Activated T-cell treated with anti-CD3 and anti-CD28 coated beads for 24 hours (primary cell): ENCODE results near the gene MCMBP.
"Not testable (repeated sequence)": the region's sequence is repeated elsewhere in the genome, so short reads cannot be mapped to it uniquely, and the experiment has no call there.

Experiments used
- DNase-seq: peaks from one replicate; pipeline ENCODE4 v3.0.0-alpha.2; 2020; ENCODE audit warnings: low read depth

Gene MCMBP

DNA sequence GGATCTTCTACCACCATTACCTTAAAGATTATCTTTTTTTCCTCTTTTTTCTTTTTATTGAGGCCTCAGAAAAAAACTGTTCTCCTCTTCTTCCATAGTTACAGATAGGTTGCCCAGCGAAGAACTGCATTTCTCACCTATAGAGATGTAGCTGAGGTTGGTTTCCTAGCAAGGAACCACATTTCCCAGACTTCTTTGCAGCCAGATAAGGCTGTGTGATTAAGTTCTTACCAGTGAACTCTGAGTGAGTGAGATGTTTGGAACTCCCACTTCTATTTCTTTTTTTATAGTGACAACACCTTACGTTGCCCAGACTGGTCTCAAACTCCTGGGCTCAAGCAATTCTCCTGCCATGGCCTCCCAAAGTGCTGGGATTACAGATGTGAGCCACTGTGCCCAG is 5.9 kb upstream of the MCMBP start:
- no peak for DNase-seq

DNA sequence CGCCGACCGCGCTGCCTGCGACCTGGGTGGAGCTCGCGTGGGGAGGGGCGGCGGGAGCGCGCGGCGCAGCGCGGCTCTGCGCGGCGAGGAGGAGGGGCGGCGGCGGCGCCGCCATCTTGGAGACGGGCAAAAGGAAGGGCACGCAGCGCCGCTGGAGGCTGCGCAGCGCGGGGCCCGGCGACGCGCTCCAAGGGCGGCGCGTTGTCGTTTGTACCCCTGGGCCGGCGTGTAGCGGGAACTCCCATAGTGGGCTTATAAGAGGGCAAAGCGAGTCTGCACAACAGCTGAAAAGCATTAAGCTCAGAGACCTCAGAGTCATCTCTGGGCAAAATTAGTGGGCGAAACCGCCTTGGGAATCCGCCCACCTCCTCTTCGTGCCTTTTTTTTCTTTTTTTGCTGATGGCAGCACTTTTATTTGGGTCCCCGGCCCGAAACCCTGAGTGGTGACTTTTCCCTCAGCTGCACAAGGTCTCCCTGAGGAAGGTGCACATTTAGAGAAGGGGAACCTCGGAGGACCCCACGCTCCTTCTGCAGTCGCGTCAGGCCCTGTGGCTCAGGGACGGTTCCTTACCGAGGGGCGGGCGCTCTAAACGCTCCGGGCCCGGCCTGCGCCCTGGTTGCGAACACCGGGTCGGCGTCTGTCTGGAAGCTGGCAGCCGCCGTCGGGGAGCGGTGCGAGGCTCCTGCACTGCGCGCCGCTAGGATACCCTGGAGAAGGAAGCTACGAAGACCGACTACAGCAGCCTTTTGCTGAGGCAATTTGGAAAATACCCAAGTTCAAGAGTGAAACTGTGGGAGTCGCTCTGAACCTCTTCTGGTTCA is 428 bp upstream of the MCMBP start:
- peak; percentile 84 for DNase-seq

GRCh38 chr10:119871881-119872609 is 598 bp downstream of the MCMBP start:
- DNase-seq = peak; percentile 37

DNA sequence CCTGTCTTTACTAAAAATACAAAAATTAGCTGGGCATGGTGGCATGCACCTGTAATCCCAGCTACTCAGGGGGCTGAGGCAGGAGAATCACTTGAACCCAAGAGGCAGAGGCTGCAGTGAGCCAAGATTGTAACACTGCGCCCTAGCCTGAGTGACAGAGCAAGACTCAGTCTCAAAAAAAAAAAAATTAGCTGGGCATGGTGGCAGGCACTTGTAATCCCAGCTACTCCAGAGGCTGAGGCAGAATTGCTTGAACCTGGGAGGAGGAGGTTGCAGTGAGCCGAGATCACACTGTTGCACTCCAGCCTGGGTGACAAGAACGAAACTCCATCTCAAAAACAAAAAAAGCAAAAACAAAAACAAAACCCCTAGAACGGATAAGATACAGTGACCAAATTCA is 3.2 kb downstream of the MCMBP start:
- DNase-seq = not testable (repeated sequence)

DNA sequence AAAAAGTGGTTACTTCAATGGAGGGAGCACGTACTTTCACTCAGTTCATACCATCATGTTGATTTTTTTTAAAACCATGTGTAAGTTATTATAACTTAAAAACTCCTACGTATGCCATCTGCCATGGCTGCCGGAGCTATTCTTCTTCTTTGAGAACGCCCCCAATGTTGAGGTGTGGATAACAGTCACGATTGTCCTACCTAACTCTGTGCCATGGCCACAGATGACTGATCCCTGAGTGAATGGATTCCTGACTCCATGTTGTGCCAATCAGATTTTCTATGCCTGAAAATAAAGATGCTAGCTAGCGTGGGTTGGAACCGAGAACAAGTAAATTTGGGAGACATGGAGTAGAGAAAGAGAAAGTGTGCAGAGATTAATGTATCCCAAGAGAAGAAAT is 5.3 kb downstream of the MCMBP start:
- DNase-seq = no peak

- DNase-seq = no peak
These were observed 6.9 kb downstream of the MCMBP start for GRCh38 chr10:119865699-119866240.

- DNase-seq = no peak
These were observed 8.6 kb downstream of the MCMBP start for GRCh38 chr10:119863951-119864565.

DNA sequence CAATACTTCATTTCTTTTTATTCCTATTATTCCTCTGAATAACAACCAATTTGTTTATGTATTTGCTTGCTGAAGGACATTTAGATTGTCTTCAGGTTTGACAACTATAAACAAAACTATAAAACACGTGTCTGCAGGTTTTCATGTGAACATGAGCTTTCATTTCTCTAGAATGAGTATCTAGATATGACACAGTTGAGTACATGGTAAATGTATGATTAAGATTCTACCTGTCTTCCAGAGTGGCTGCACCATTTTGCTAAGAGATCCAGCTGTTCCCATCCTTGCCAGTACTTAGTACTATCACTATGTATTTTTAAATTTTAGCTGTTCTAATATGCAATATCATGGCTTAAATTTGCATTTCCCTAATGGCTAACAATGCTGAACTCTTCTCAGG is 10.1 kb downstream of the MCMBP start:
- no peak for DNase-seq

DNA sequence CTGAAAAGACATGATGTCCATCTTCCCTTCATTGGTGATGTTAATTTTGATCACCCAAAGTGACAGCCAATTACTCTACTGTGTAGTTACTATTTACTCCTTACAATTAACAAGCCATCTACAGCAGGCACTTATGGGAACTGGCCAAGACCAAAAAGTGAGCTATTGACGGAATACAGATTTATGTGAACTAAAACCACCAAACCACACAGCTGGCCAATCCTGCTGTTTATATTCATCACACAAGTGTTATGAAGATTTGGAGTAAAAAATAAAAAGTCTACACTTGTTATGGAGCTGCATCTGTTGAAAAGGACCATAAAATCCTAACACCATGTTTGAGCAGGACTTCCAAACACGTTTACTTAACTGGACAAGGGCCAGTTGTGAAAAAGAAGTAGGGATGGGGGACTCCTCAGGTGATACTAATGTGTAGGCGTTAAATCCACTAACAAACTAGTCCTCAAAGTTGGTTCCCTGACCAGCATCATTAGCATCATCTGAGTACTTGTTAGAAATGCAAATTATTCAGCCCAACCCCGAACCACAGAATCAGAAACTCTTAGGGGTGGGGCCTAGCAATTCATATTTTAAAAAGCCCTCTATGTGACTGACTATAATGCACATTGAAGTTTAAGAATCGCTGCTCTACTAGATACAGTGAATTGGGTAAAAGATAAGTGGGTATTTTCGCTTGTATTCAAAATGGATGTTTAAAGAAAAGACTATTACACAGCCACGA is 11.6 kb downstream of the MCMBP start:
- no peak for DNase-seq

DNA sequence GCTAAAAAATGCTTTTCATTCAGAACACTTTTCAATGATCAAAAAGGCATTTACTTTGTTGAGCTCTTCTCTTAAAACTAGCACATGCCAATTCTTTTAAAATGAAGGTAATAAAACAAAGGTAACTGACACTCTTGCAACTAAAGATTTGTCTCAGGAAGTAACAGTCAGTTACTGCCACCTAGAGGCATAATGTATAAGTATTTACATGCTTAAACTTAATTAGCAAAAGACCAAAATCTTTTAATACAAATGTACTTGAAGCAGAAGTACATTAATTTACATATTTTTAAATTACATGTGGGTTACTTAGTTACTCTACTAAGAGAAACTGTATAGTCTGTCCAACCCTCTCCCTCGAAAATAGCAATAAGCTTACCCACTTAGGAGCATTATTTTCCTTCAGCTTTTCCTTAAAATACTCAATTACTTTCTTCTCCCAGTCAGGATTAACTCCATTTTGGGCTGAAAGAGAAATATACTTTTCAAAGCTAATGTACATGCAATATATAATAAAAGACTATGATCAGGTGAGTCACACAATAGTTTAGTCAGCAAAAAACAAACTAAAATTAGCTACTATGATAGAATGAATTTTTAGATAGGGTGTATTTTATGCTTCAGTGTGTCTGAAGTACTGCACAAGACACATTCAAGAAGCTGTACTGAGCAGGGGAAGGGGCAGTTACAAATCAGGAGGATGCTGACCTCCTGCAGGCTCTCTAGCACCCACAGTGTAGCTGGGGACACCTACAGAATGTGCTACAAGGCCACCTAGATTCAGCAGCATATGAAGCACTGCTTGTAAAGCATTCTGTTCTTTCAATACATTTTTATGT is 13.0 kb downstream of the MCMBP start:
- no peak for DNase-seq

DNA sequence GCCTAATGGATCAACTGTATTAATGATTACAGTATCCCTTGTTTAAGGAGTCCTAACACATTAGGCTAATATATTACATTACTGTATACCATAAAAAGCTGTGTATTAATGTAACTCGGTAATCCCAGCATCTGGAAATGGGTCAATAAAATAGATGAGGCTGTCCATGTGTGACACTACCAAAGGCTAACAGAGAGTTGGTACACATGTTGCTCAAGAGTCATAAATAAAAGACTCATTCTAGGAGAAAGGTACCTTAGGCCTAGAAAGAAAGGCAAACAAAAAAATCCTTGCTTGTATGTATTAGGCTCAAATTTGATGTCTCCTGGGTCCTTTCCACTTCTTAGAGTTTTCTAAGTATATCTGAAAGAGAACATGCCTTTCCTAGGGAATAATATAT is 14.6 kb downstream of the MCMBP start:
- DNase-seq = no peak

DNA sequence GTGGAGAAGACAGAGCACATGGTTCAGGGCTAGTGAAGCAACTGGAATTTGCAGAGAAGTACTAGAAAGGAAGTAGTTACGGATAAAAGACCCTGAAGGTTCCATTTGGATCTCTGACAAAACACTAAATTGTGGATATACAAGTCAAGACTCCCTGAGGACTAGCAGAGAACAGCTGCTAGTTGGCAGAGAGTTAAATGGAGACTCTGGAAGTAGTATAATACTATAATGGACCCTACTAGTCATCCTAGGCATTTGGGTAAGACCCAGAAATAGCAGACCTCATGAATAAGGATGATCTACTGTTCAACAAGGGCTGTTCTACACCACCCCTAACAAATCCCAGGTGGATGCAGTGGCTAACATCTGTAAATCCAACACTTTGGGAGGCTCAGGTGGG is 19.1 kb downstream of the MCMBP start:
- DNase-seq = no peak

GRCh38 chr10:119852822-119853221 is 19.8 kb downstream of the MCMBP start:
- DNase-seq = no peak

- no peak for DNase-seq
These were observed 20.4 kb downstream of the MCMBP start for GRCh38 chr10:119852277-119852676.

DNA sequence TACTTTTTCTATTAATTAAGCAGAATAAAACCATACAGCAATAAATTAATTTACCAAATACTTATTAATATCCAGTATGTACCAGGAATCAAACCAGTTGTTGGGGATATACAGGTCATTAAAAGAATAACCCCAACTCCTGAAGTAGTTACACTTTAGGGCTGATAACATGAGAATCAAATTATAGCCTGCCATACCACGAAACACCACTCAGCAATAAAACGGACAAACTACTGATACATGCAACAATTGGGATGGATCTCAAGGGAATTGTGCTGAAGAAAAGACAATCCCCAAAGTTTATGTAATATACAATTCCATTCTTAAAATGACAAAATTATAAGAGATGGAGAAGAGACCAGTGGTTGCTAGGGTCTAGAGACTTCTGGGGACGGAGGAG is 22.7 kb downstream of the MCMBP start:
- DNase-seq = no peak

DNA sequence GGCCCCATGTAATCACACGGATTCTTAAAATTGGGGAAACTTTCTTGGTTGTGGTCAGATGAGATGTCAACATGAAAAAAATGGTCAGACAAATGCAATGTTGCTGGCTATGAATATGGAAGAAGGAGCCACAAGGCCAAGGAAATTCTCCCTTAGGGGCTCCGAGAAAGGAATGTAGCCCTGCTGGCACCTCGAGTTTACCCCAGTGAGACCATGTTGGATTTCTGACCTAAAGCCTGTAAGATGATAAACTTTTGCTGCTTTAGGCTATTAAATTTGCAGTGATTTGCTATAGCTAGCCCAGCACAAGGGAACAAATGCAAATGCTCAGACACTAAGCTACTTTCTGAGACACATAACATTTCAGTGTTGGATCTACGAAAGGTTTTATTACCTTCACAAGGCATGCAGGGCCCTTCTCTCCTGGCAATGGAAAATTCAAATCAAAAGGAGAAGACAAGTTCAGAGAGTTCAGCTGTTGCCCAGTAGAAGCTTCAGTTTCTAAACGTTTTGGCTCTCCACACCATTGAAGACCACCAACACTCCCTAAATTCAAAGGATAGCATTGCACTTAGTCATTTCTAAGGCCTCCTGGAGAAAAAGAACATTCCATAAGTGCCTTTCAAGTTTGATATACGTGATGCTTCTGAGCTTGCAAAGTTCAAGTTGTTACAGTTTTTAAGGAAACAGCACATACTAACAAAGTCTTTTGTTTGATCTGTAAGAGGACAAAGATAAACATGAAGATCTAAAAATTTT is 23.4 kb downstream of the MCMBP start:
- DNase-seq = no peak

DNA sequence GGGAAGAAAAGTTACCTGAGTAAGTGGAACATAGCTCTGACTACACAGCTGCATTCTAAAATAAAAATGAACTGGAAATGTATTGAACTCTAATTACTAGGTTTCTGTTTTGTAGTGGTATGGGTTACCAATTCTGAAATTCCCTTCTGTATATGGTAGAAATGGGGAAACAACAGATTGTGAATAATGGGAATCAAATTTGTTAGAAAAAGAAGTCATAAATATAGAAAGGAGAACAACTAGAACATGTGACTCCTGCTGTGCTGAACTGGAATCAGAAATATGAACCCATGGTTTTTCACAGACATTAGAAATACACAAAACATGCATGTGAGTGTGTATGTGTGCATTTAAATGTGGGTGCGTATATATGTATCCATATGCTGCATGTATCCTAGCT is 27.0 kb downstream of the MCMBP start:
- DNase-seq = no peak

DNA sequence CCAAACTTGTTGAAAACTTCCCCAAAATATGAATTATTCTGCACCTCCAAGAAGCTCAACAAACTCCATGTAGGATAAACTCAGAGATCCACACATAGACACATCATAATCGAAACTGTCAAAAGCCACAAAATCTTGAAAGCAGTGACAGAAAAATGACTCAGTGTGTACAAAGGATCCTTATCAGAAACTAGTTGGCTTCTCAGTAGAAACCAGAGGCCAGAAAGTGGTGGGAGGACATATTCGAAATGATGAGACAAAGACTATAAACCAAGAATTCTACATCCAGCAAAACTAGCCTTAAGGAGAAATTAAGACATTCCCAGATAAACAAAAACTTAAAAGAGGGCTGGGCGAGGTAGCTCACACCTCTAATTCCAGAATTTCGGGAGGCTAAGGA is 38.5 kb downstream of the MCMBP start:
- no peak for DNase-seq

GRCh38 chr10:119832951-119833350 is 39.7 kb downstream of the MCMBP start:
- no peak for DNase-seq

- DNase-seq = no peak
These were observed 41.0 kb downstream of the MCMBP start for GRCh38 chr10:119831656-119832055.
